H9 (cell line): Measurements from ENCODE around the gene MIEF1. TPM values are rescaled to one million over a fixed set of nuclear protein-coding genes. Genes with fewer than 3 reads are reported as not detected.

ENCODE experiments used
- DNase-seq: peaks from one replicate; pipeline ENCODE4 v3.0.0-alpha.2; 2017
- H2AFZ ChIP-seq: one replicate; pipeline ENCODE4 v1.6.1; 2013; ENCODE audit warnings: mild to moderate bottlenecking, low read length, control low read depth, moderate library complexity
- H2AK5ac ChIP-seq: 2 replicates; pipeline ENCODE4 v1.6.1; 2013; ENCODE audit warnings: low read length, control low read depth, mixed read lengths; ENCODE audit not compliant: insufficient read length
- H2BK120ac ChIP-seq: one replicate; pipeline ENCODE4 v1.6.1; 2013; ENCODE audit warnings: low read depth, mild to moderate bottlenecking, low read length, control low read depth, inconsistent platforms; ENCODE audit not compliant: poor library complexity, severe bottlenecking
- H2BK12ac ChIP-seq: 2 replicates; pipeline ENCODE4 v1.6.1; 2013; ENCODE audit warnings: low read length, control low read depth, mixed read lengths, low read depth; ENCODE audit not compliant: insufficient read length
- H2BK15ac ChIP-seq: 2 replicates; pipeline ENCODE4 v1.6.1; 2013; ENCODE audit warnings: low read depth, low read length, control low read depth
- H2BK20ac ChIP-seq: one replicate; pipeline ENCODE4 v1.6.1; 2013; ENCODE audit warnings: low read depth, mild to moderate bottlenecking, low read length, control low read depth, inconsistent platforms; ENCODE audit not compliant: poor library complexity, severe bottlenecking
- H2BK5ac ChIP-seq: 2 replicates; pipeline ENCODE4 v1.6.1; 2013; ENCODE audit warnings: low read length, control low read depth, mixed read lengths; ENCODE audit not compliant: insufficient read length
- H3K14ac ChIP-seq: 2 replicates; pipeline ENCODE4 v1.6.1; 2013; ENCODE audit warnings: low read length, control low read depth; ENCODE audit not compliant: insufficient read depth
- H3K18ac ChIP-seq: 2 replicates; pipeline ENCODE4 v1.6.1; 2013; ENCODE audit warnings: low read depth, mild to moderate bottlenecking, mixed read lengths, low read length, control low read depth; ENCODE audit not compliant: insufficient read length
- H3K23ac ChIP-seq: 2 replicates; pipeline ENCODE4 v1.6.1; 2013; ENCODE audit warnings: low read length, control low read depth, mixed read lengths, low read depth; ENCODE audit not compliant: insufficient read length
- H3K23me2 ChIP-seq: 2 replicates; pipeline ENCODE4 v1.6.1; 2013; ENCODE audit warnings: low read depth, mild to moderate bottlenecking, mixed read lengths, low read length, control low read depth; ENCODE audit not compliant: insufficient read length, poor library complexity, severe bottlenecking
- H3K27ac ChIP-seq: 2 replicates; pipeline ENCODE4 v1.5.1; 2013; ENCODE audit warnings: low read length, control low read depth, mixed read lengths, low read depth; ENCODE audit not compliant: insufficient read length
- H3K27me3 ChIP-seq: 2 replicates; pipeline ENCODE4 v1.6.1; 2013; ENCODE audit warnings: low read length, control low read depth, inconsistent platforms; ENCODE audit not compliant: insufficient read depth
- H3K4ac ChIP-seq: 2 replicates; pipeline ENCODE4 v1.6.1; 2013; ENCODE audit warnings: low read depth, mild to moderate bottlenecking, control low read depth, inconsistent platforms, low read length, moderate library complexity
- H3K4me1 ChIP-seq: 2 replicates; pipeline ENCODE4 v1.6.1; 2013; ENCODE audit warnings: low read length, control low read depth, inconsistent platforms; ENCODE audit not compliant: insufficient read depth
- H3K4me2 ChIP-seq: 2 replicates; pipeline ENCODE4 v1.6.1; 2013; ENCODE audit warnings: low read length, control low read depth, mixed read lengths; ENCODE audit not compliant: insufficient read length, insufficient read depth
- H3K56ac ChIP-seq: 2 replicates; pipeline ENCODE4 v1.6.1; 2013; ENCODE audit warnings: low read depth, mild to moderate bottlenecking, mixed read lengths, low read length, control low read depth; ENCODE audit not compliant: insufficient read length
- H3K79me1 ChIP-seq: 2 replicates; pipeline ENCODE4 v1.6.1; 2013; ENCODE audit warnings: low read depth, mild to moderate bottlenecking, moderate library complexity, low read length, control low read depth, inconsistent platforms; ENCODE audit not compliant: insufficient read depth, poor library complexity, severe bottlenecking
- H3K79me2 ChIP-seq: 2 replicates; pipeline ENCODE4 v1.6.1; 2013; ENCODE audit warnings: low read length, control low read depth, inconsistent platforms; ENCODE audit not compliant: insufficient read depth
- H3K9ac ChIP-seq: 2 replicates; pipeline ENCODE4 v1.6.1; 2013; ENCODE audit warnings: low read length, control low read depth, mixed read lengths; ENCODE audit not compliant: insufficient read length; ENCODE audit errors: extremely low read depth
- H3K9me3 ChIP-seq: one replicate; pipeline ENCODE4 v1.6.1; 2013; ENCODE audit warnings: low read depth, low read length, inconsistent platforms; ENCODE audit not compliant: control insufficient read depth
- H3T11ph ChIP-seq: one replicate; pipeline ENCODE4 v1.6.1; 2013; ENCODE audit warnings: mild to moderate bottlenecking, low read length, control low read depth, inconsistent platforms
- H4K20me1 ChIP-seq: one replicate; pipeline ENCODE4 v1.6.1; 2013; ENCODE audit not compliant: control insufficient read depth, insufficient read length, insufficient read depth
- H4K5ac ChIP-seq: 2 replicates; pipeline ENCODE4 v1.6.1; 2013; ENCODE audit warnings: low read depth, mild to moderate bottlenecking, mixed read lengths, low read length, control low read depth; ENCODE audit not compliant: insufficient read length
- H4K8ac ChIP-seq: replicated peaks from 2 replicates; pipeline ENCODE4 v1.6.1; 2013; ENCODE audit warnings: low read length, control low read depth, mixed read lengths, low read depth; ENCODE audit not compliant: insufficient read length
- H4K91ac ChIP-seq: 2 replicates; pipeline ENCODE4 v1.6.1; 2013; ENCODE audit warnings: low read depth, mild to moderate bottlenecking, moderate library complexity, mixed read lengths, low read length, control low read depth; ENCODE audit not compliant: insufficient read length
- H3K27ac Mint-ChIP-seq, 3 experiments: 2 replicates in 2 of 3; 3 replicates in 1 of 3; pipeline ENCODE4 v1.8.0; 2020 to 2021; ENCODE audit warnings: mixed read lengths in 3 of 3, mild to moderate bottlenecking in 1 of 3, moderate library complexity in 1 of 3
- H3K27me3 Mint-ChIP-seq: 2 replicates; pipeline ENCODE4 v1.8.0; 2021; ENCODE audit warnings: low read depth, mild to moderate bottlenecking, moderate library complexity, mixed read lengths
- H3K36me3 Mint-ChIP-seq, 3 experiments: 2 replicates in 2 of 3; 3 replicates in 1 of 3; pipeline ENCODE4 v1.8.0; 2020 to 2021; ENCODE audit warnings: low read depth in 3 of 3, mixed read lengths in 3 of 3; ENCODE audit not compliant: insufficient read depth in 1 of 3
- H3K4me1 Mint-ChIP-seq, 2 experiments: 2 replicates each; pipeline ENCODE4 v1.8.0; 2020; ENCODE audit warnings: mixed read lengths in 2 of 2
- H3K4me3 Mint-ChIP-seq, 2 experiments: 2 replicates in 1 of 2; 3 replicates in 1 of 2; pipeline ENCODE4 v1.8.0; 2020 to 2021; ENCODE audit warnings: mild to moderate bottlenecking in 2 of 2, mixed read lengths in 2 of 2, moderate library complexity in 1 of 2
- H3K9me3 Mint-ChIP-seq, 2 experiments: 2 replicates in 1 of 2; 3 replicates in 1 of 2; pipeline ENCODE4 v1.8.0; 2020; ENCODE audit warnings: mild to moderate bottlenecking in 2 of 2, mixed read lengths in 2 of 2, moderate library complexity in 1 of 2
- CTCF ChIP-seq: fragments of 200-600 bp; sonication (generic); conservative IDR thresholded peaks from 3 replicates; pipeline ENCODE4 v1.8.0; 2021; ENCODE audit warnings: antibody characterized with exemption, mild to moderate bottlenecking
- WGBS: extraction: QIAGEN DNeasy Blood & Tissue Kit; methylation state at CpG from one replicate; pipeline ENCODE4 v1.1.7; 2013; ENCODE audit warnings: missing lambda C conversion rate, low lambda C conversion rate, mixed read lengths; ENCODE audit not compliant: insufficient read length; ENCODE audit errors: extremely low coverage; 5-methylcytosine and 5-hydroxymethylcytosine counted together
- total RNA-seq: library from RNA; stranded (reverse); gene quantifications from 2 replicates; pipeline ENCODE4 v1.2.1, GENCODE V29; 2021

Gene MIEF1
- total RNA-seq, 1 experiment from 2014 or later, result 32.6 TPM

GRCh38 chr22:39511226-39511625 is 9.1 kb downstream of the MIEF1 start:
- Histone ChIP-seq H3K9ac (no peak overlapping the region), H4K91ac (no peak overlapping the region), H3K23ac (no peak overlapping the region), H3K79me2 (no peaks in the 10 kb centered on the region), H2BK20ac (no peak overlapping the region), H3K79me1 (no peaks in the 10 kb centered on the region), H3K56ac (no peak overlapping the region), H3K4me1 (no peaks in the 10 kb centered on the region), H3T11ph (no peak overlapping the region), H3K27ac (no peak overlapping the region), H2AFZ (no peak overlapping the region), H4K20me1 (peaks cover 3% of the 10 kb centered on the region), H4K5ac (no peak overlapping the region), H2BK5ac (no peak overlapping the region), H3K4ac (no peak overlapping the region), H3K18ac (no peak overlapping the region), H2BK15ac (no peak overlapping the region), H2BK120ac (no peak overlapping the region), H3K27me3 (peaks cover 40% of the 10 kb centered on the region; the same call in 1 of the 2 replicates), H2BK12ac (no peak overlapping the region), H4K8ac (no peak overlapping the region), H3K9me3 (no peaks in the 10 kb centered on the region), H3K4me2 (no peak overlapping the region), H3K23me2 (no peaks in the 10 kb centered on the region), H2AK5ac (no peak overlapping the region), H3K14ac (no peak overlapping the region)
- Mint-ChIP-seq H3K9me3 (no peaks in the 10 kb centered on the region; a peak in 2 of 5 replicates), H3K36me3 (peaks cover 76 to 96% (median 82%) of the 10 kb centered on the region in 3 experiments), H3K27ac (no peak overlapping the region), H3K4me1 (peaks cover 4 to 5% of the 10 kb centered on the region in 2 experiments; a peak in 3 of 4 replicates), H3K4me3 (no peak overlapping the region; a peak in 1 of 5 replicates), H3K27me3 (peaks cover 100% of the 10 kb centered on the region)
- DNase-seq, result no peak
- TF ChIP-seq CTCF, result no peak
- 100% methylated on average over 3 of the region's 13 CpGs for WGBS
